K562 (cell line): ENCODE measurements around the gene FBXW10B. TPM values are rescaled to one million over a fixed set of nuclear protein-coding genes. Genes with fewer than 3 reads are reported as not detected.

Experiments used
- CHAMP1 ChIP-seq: fragments of 450-650 bp; IDR thresholded peaks from 2 replicates; pipeline ENCODE4 v1.6.1; 2016; ENCODE audit warnings: mild to moderate bottlenecking
- MIER1 ChIP-seq: fragments of 450-650 bp; IDR thresholded peaks from 2 replicates; pipeline ENCODE4 v1.6.1; 2016; ENCODE audit warnings: antibody characterized with exemption, mild to moderate bottlenecking, low read depth
- PCBP1 ChIP-seq: fragments of 200-400 bp; formaldehyde crosslinking; IDR thresholded peaks from 2 replicates; pipeline ENCODE4 v1.6.1; 2018; ENCODE audit warnings: mild to moderate bottlenecking, low read depth, low read length; ENCODE audit not compliant: poor library complexity, severe bottlenecking
- TCFL5 ChIP-seq: fragments of 250-450 bp; sonication (Bioruptor Pico); conservative IDR thresholded peaks from 2 replicates; pipeline ENCODE4 v1.6.1; 2021; ENCODE audit warnings: mild to moderate bottlenecking, moderate library complexity, matching md5 sums
- TFE3 ChIP-seq: fragments of 450-650 bp; formaldehyde crosslinking; IDR thresholded peaks from 2 replicates; pipeline ENCODE4 v1.4.0; 2020; ENCODE audit warnings: mild to moderate bottlenecking, mixed read lengths
- ZNF146 ChIP-seq: IDR thresholded peaks from one replicate; pipeline ENCODE4 v1.6.1; 2018; ENCODE audit warnings: missing compliant biosample characterization; ENCODE audit not compliant: unreplicated experiment
- ZNF589 ChIP-seq: fragments of 200-800 bp; sonication (Bioruptor generic); IDR thresholded peaks from 2 replicates; pipeline ENCODE4 v1.6.1; 2016; ENCODE audit warnings: low read depth, missing genetic modification characterization, missing compliant biosample characterization
- polyA plus RNA-seq, 8 experiments: library from polyadenylated mRNA; depleted of rRNA in 4 of 8; stranded (reverse) in 5 of 8; unstranded in 3 of 8; fragments of >200 nt; fragmentation: Nextera tagmentation in 2 of 8; fragmentation: Illumina TruSeq in 1 of 8; extraction: Ambion mirVana in 2 of 8; extraction: Trizol in 1 of 8; gene quantifications; 2 replicates each; pipeline versions ENCODE4 v1.2.1 to v1.2.3, GENCODE V29; 2011 to 2014; ENCODE audit warnings: inconsistent platforms in 1 of 8, missing spikeins in 1 of 8
- total RNA-seq, 7 experiments: library from RNA; depleted of rRNA in 6 of 7; stranded (reverse); fragments of >200 nt in 6 of 7; fragmentation: Illumina TruSeq in 2 of 7; extraction: Trizol in 2 of 7; gene quantifications; 2 replicates each; pipeline versions ENCODE4 v1.2.1 to v1.2.3, GENCODE V29; 2011 to 2021; ENCODE audit warnings: low replicate concordance in 1 of 7

The FBXW10B gene
- total and polyA plus RNA-seq, 9 of the 15 experiments (the other 6 are each of a cell fraction or from before 2014, with no cell fraction given): 0.11 to 0.33 (median 0.16) TPM; not detected in 5

- TF ChIP-seq TFE3 (CRISPR knock-in tag) (no peak), PCBP1 (no peak), ZNF589 (CRISPR knock-in tag) (no peak), TCFL5 (CRISPR knock-in tag) (no peak), CHAMP1 (no peak), ZNF146 (CRISPR knock-in tag) (no peak), MIER1 (no peak)
- TF ChIP-seq, all 486 proteins: peak for 0
Measured at GRCh38 chr17:15649861-15650421, 30.4 kb upstream of the FBXW10B start (continued).
